ENCODE measurements around the gene CTDSPL.

The CTDSPL gene

GRCh38 chr3:37918627-37919026 lies 56.9 kb downstream of the CTDSPL start:
- Histone ChIP-seq H4K20me1 (ENCODE audit: insufficient read depth, low read length) (no peaks in the 10 kb centered on the region), H3K27me3 (replicated peaks; ENCODE audit: insufficient read depth, low read length) (no peaks in the 10 kb centered on the region), H3K4me1 (ENCODE audit: low read length) (no peaks in the 10 kb centered on the region), H3K79me2 (ENCODE audit: low read length) (no peaks in the 10 kb centered on the region), H3K9ac (ENCODE audit: low read length) (no peak overlapping the region), H3K4me2 (ENCODE audit: low read depth, low read length) (no peak overlapping the region), H3K9me2 (replicated peaks; ENCODE audit: insufficient read depth, low read length) (no peaks in the 10 kb centered on the region), H2AFZ (ENCODE audit: low read length) (no peak overlapping the region), H3F3A (ENCODE audit: insufficient read depth, low read length) (no peaks in the 10 kb centered on the region), H3K27ac (ENCODE audit: low read length) (no peak overlapping the region), H3K36me3 (replicated peaks; ENCODE audit: insufficient read depth, low read length) (no peaks in the 10 kb centered on the region), H3K9me3 (replicated peaks; ENCODE audit: insufficient read depth, low read length) (no peaks in the 10 kb centered on the region), H3K4me3 (ENCODE audit: low read length) (no peak overlapping the region)
- TF ChIP-seq CTCF (IDR thresholded peaks at IDR 0.05; ENCODE audit: low read length) (no peak), EZH2 (optimal IDR thresholded peaks at IDR 0.05; ENCODE audit: low read depth, low read length) (no peak), EZH2phosphoT487 (IDR thresholded peaks at IDR 0.05; ENCODE audit: low read length) (no peak)
- DNase-seq, result no peak

GRCh38 chr3:37920156-37920699 lies 58.5 kb downstream of the CTDSPL start:
- Histone ChIP-seq H3K79me2 (ENCODE audit: low read length) (no peaks in the 10 kb centered on the region), H3K9me3 (replicated peaks; ENCODE audit: insufficient read depth, low read length) (no peaks in the 10 kb centered on the region), H3K9ac (ENCODE audit: low read length) (no peak overlapping the region), H3K4me3 (ENCODE audit: low read length) (no peak overlapping the region), H3F3A (ENCODE audit: insufficient read depth, low read length) (no peaks in the 10 kb centered on the region), H2AFZ (ENCODE audit: low read length) (no peak overlapping the region), H4K20me1 (ENCODE audit: insufficient read depth, low read length) (no peaks in the 10 kb centered on the region), H3K9me2 (replicated peaks; ENCODE audit: insufficient read depth, low read length) (no peaks in the 10 kb centered on the region), H3K27me3 (replicated peaks; ENCODE audit: insufficient read depth, low read length) (no peaks in the 10 kb centered on the region), H3K4me1 (ENCODE audit: low read length) (no peaks in the 10 kb centered on the region), H3K36me3 (replicated peaks; ENCODE audit: insufficient read depth, low read length) (no peaks in the 10 kb centered on the region), H3K27ac (ENCODE audit: low read length) (no peak overlapping the region), H3K4me2 (ENCODE audit: low read depth, low read length) (no peak overlapping the region)
- no peak for TF ChIP-seq CTCF (IDR thresholded peaks at IDR 0.05; ENCODE audit: low read length)
- TF ChIP-seq EZH2 (optimal IDR thresholded peaks at IDR 0.05; ENCODE audit: low read depth, low read length), result no peak
- no peak for TF ChIP-seq EZH2phosphoT487 (IDR thresholded peaks at IDR 0.05; ENCODE audit: low read length)
- no peak for DNase-seq

DNA sequence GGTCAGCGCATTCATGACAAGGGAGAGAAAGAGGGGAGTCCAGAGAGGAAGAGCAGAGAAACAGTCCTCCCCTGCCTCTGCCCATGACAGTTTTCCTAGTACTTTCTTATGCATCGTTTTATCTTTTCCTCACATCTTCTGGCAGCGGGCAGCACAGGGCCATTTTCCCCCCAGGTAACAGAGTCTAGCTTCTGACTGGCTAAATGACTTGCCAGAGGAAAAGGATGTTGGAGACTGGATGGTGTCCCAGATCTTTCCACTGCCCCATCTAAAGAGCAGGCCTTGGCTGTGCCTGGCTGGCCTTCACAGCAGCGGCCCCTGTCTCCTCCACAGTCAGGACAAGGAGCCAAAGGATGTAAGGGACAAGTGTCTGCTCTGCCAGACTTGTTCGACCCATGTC lies 59.3 kb downstream of the CTDSPL start:
- no peaks in the 10 kb centered on the region for H3F3A ChIP-seq (ENCODE audit: insufficient read depth, low read length)
- H3K9ac ChIP-seq (ENCODE audit: low read length), result no peak overlapping the region
- no peaks in the 10 kb centered on the region for H3K27me3 ChIP-seq (replicated peaks; ENCODE audit: insufficient read depth, low read length)
- no peak overlapping the region for H3K27ac ChIP-seq (ENCODE audit: low read length)
- no peaks in the 10 kb centered on the region for H3K4me1 ChIP-seq (ENCODE audit: low read length)
- H3K4me3 ChIP-seq (ENCODE audit: low read length), result no peak overlapping the region
- H3K36me3 ChIP-seq (replicated peaks; ENCODE audit: insufficient read depth, low read length), result no peaks in the 10 kb centered on the region
- no peak overlapping the region for H3K4me2 ChIP-seq (ENCODE audit: low read depth, low read length)
- H2AFZ ChIP-seq (ENCODE audit: low read length), result no peak overlapping the region
- H3K79me2 ChIP-seq (ENCODE audit: low read length), result no peaks in the 10 kb centered on the region
- H3K9me3 ChIP-seq (replicated peaks; ENCODE audit: insufficient read depth, low read length), result no peaks in the 10 kb centered on the region
- no peaks in the 10 kb centered on the region for H3K9me2 ChIP-seq (replicated peaks; ENCODE audit: insufficient read depth, low read length)
- H4K20me1 ChIP-seq (ENCODE audit: insufficient read depth, low read length), result no peaks in the 10 kb centered on the region
- DNase-seq, result no peak
- no peak for TF ChIP-seq EZH2phosphoT487 (IDR thresholded peaks at IDR 0.05; ENCODE audit: low read length)
- TF ChIP-seq EZH2 (optimal IDR thresholded peaks at IDR 0.05; ENCODE audit: low read depth, low read length), result no peak
- no peak for TF ChIP-seq CTCF (IDR thresholded peaks at IDR 0.05; ENCODE audit: low read length)
